Brain microvascular endothelial cell (primary cell): ENCODE data around the gene DKK3.

Experiments
- DNase-seq: peaks from one replicate; pipeline ENCODE4 v3.0.0-alpha.2; 2020
- H3K27ac ChIP-seq: fragments of 250-450 bp; sonication (Bioruptor Pico); 2 replicates; pipeline ENCODE4 v1.5.1; 2020; ENCODE audit warnings: mild to moderate bottlenecking, moderate library complexity
- H3K27me3 ChIP-seq: fragments of 250-450 bp; sonication (Bioruptor Pico); replicated peaks from 2 replicates; pipeline ENCODE4 v1.5.1; 2020; ENCODE audit warnings: mild to moderate bottlenecking
- H3K36me3 ChIP-seq: fragments of 250-450 bp; sonication (Bioruptor Pico); replicated peaks from 2 replicates; pipeline ENCODE4 v1.5.1; 2020; ENCODE audit warnings: mild to moderate bottlenecking
- H3K4me3 ChIP-seq: 2 replicates; pipeline ENCODE4 v1.5.1; 2011; ENCODE audit warnings: low read depth, mild to moderate bottlenecking, control low read depth, low read length, moderate library complexity
- CTCF ChIP-seq: IDR thresholded peaks from 2 replicates; pipeline ENCODE4 v1.5.1; 2011; ENCODE audit warnings: low read depth, mild to moderate bottlenecking, moderate library complexity, low read length, control low read depth, inconsistent platforms; ENCODE audit errors: missing control alignments
- in situ Hi-C: cut with HindIII; loops from 2 replicates; pipeline ENCODE4 v1.10.0; 2017; ENCODE audit warnings: low sequenced_read_pairs, low pct_ligation_motif_present

The DKK3 gene

DNA sequence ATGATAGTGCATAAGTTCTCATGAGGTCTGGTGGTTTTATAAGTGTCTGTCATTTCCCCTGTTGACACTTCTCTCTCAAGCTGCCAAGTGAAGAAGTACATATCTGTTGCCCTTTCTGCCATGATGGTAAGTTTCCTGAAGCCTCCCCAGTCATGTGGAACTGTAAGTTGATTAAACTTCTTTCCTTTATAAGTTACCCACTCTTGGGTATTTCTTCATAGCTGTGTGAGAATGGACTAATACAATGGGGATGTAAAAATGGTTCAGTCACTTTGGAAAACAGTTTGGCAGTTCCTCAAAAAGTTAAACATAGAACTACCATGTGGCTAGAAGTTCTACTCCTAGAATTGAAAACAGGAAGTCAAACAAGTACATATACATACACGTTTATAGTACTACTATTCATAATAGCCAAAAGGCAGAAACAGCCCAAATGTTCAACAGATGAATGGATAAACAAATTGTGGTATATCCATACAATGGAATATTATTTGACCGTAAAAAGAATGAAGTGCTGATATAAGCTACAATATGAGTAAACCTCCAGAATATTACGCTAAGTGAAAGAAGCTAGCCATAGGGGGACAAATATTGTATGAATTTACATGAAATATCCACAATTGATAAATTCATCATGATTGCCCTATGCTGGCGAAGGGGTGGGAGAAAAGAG, 16.0 kb upstream of the DKK3 start:
- H3K36me3 ChIP-seq = no peaks in the 10 kb centered on the region
- in situ Hi-C loops = no loop called here
- DNase-seq = no peak
- H3K4me3 ChIP-seq = no peak overlapping the region
- no peak overlapping the region for H3K27ac ChIP-seq
- TF ChIP-seq CTCF = no peak
- H3K27me3 ChIP-seq = no peaks in the 10 kb centered on the region

- no peak for DNase-seq
- in situ Hi-C loops = no loop called here
- TF ChIP-seq CTCF = no peak
- Histone ChIP-seq H3K27me3 (no peaks in the 10 kb centered on the region), H3K4me3 (no peak overlapping the region), H3K27ac (no peak overlapping the region), H3K36me3 (no peaks in the 10 kb centered on the region)
Measured at GRCh38 chr11:12023015-12023414, 14.6 kb upstream of the DKK3 start.

DNA sequence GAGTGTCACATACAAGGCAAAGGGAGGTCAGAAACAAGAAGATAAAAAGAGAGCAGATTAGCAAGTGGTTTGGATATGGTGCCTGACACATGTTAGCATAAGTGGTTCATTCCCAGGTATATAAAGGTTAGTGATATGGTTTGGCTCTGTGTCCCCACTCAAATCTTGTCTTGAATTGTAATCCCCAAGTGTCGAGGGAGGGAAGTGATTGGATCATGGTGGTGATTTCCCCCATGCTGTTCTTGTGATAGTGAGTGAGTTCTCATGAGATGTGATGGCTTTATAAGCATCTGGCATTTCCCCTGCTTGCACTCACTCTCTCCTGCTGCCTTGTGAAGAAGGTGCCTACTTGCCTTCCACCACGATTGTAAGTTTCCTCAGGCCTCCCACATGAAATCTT, 12.1 kb upstream of the DKK3 start:
- no peak overlapping the region for H3K4me3 ChIP-seq
- H3K27ac ChIP-seq = no peak overlapping the region
- no peak for TF ChIP-seq CTCF
- in situ Hi-C loops = no loop called here
- no peak for DNase-seq
- no peaks in the 10 kb centered on the region for H3K27me3 ChIP-seq
- H3K36me3 ChIP-seq = no peaks in the 10 kb centered on the region

DNA sequence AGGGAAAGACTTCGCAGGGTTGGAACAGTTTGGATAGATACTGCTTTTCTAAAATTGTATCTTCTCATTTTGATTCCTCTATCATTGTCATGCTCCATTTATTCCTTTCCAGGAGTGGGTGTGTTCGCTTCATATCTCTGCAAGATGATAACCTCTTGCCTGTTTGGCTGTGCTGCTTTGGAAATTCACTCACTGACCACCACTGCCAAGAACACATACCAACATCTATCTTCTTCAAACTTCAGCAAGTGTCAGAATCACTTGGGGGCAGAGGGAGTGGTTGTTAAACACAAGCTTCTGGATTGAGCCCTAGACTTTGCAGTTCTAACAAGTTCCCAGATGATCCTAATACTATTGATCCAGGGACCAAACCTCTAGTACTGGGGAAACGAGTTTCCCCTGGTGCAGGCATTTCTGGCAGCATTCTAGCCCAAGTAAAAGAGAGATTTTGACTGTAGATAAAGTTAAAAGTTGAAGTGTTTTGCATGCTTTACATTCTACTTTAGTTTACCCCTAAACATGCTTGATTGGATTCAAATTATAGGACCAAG, 11.5 kb upstream of the DKK3 start:
- no peak for TF ChIP-seq CTCF
- H3K27ac ChIP-seq = no peak overlapping the region

DNA sequence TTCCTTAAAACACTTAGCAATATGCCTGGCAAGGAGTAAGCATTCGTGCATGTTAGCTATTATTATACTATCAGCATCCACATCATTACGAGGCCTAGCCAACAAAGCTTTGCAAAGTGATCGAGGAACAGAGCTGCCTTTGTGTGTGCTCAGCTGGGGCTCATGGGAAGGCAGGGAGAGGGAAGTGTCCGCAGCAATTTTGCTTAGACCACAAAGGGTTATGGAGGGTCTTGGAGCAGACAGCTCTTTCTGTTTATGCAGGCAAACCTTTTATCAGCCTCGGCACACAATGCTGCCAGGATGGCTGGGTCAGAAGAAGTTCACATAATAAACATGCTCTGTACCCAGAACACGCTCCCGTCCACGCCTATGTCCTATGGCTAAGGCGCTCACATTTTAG, 10.9 kb upstream of the DKK3 start:
- Histone ChIP-seq H3K27ac (no peak overlapping the region), H3K27me3 (no peaks in the 10 kb centered on the region)
- in situ Hi-C loops = no loop called here

More for the DNA sequence above, 11.5 kb upstream of the DKK3 start:
- DNase-seq = no peak
- Histone ChIP-seq H3K27me3 (no peaks in the 10 kb centered on the region), H3K36me3 (no peaks in the 10 kb centered on the region), H3K4me3 (no peak overlapping the region)
- in situ Hi-C loops = no loop called here

More for the DNA sequence above, 10.9 kb upstream of the DKK3 start:
- H3K36me3 ChIP-seq = no peaks in the 10 kb centered on the region
- no peak for DNase-seq
- no peak for TF ChIP-seq CTCF
- no peak overlapping the region for H3K4me3 ChIP-seq
